ENCODE measurements around the gene KCND2.

- TF ChIP-seq POLR2A (IDR thresholded peaks at IDR 0.05) (no peak), EP300 (IDR thresholded peaks at IDR 0.05) (no peak)
- TF ChIP-seq, protein P1, sequence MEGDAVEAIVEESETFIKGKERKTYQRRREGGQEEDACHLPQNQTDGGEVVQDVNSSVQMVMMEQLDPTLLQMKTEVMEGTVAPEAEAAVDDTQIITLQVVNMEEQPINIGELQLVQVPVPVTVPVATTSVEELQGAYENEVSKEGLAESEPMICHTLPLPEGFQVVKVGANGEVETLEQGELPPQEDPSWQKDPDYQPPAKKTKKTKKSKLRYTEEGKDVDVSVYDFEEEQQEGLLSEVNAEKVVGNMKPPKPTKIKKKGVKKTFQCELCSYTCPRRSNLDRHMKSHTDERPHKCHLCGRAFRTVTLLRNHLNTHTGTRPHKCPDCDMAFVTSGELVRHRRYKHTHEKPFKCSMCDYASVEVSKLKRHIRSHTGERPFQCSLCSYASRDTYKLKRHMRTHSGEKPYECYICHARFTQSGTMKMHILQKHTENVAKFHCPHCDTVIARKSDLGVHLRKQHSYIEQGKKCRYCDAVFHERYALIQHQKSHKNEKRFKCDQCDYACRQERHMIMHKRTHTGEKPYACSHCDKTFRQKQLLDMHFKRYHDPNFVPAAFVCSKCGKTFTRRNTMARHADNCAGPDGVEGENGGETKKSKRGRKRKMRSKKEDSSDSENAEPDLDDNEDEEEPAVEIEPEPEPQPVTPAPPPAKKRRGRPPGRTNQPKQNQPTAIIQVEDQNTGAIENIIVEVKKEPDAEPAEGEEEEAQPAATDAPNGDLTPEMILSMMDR (IDR thresholded peaks at IDR 0.05) = no peak
Measured at GRCh38 chr7:120370954-120371353, 98.0 kb downstream of the KCND2 start.

Data from tibial nerve (tissue), 4 donors.